NB4 (cell line): ENCODE data around the gene ANO9.

Experiments
- DNase-seq: peaks from one replicate; pipeline ENCODE4 v3.0.0; 2010; ENCODE audit warnings: low read depth
- H3K4me3 ChIP-seq: one replicate; pipeline ENCODE4 v1.5.1; 2011; ENCODE audit warnings: mild to moderate bottlenecking, low read depth, low read length, moderate library complexity
- CTCF ChIP-seq: IDR thresholded peaks from one replicate; pipeline ENCODE4 v1.5.1; 2012; ENCODE audit warnings: low read depth, low read length
- MAX ChIP-seq: IDR thresholded peaks from 2 replicates; pipeline ENCODE4 v1.6.1; 2011; ENCODE audit warnings: low read depth, low read length
- MYC ChIP-seq: IDR thresholded peaks from 2 replicates; pipeline ENCODE4 v1.6.1; 2011; ENCODE audit warnings: low read depth, low read length
- POLR2A ChIP-seq: IDR thresholded peaks from 2 replicates; pipeline ENCODE4 v1.6.1; 2011; ENCODE audit warnings: mild to moderate bottlenecking; ENCODE audit not compliant: insufficient read length; ENCODE audit errors: extremely low read depth

The ANO9 gene

GRCh38 chr11:461626-462025 is 19.8 kb upstream of the ANO9 start:
- H3K4me3 ChIP-seq = no peak overlapping the region
- TF ChIP-seq MYC (no peak), CTCF (no peak)
- DNase-seq = no peak

GRCh38 chr11:460331-461199 is 18.8 kb upstream of the ANO9 start:
- TF ChIP-seq MYC = no peak
- no peak for TF ChIP-seq CTCF
- no peak for TF ChIP-seq MAX
- no peak for TF ChIP-seq POLR2A
- no peak for DNase-seq

GRCh38 chr11:459511-460220 is 17.9 kb upstream of the ANO9 start:
- H3K4me3 ChIP-seq = no peak overlapping the region
- TF ChIP-seq MYC (no peak), MAX (no peak), CTCF (no peak), POLR2A (no peak)
- no peak for DNase-seq

More at GRCh38 chr11:460331-461199, 18.8 kb upstream of the ANO9 start:
- no peak overlapping the region for H3K4me3 ChIP-seq

- no peak for TF ChIP-seq CTCF
- TF ChIP-seq POLR2A = no peak
- no peak for TF ChIP-seq MAX
- TF ChIP-seq MYC = no peak
- no peak overlapping the region for H3K4me3 ChIP-seq
- no peak for DNase-seq
These were observed 15.4 kb upstream of the ANO9 start for GRCh38 chr11:457111-457760.

DNA sequence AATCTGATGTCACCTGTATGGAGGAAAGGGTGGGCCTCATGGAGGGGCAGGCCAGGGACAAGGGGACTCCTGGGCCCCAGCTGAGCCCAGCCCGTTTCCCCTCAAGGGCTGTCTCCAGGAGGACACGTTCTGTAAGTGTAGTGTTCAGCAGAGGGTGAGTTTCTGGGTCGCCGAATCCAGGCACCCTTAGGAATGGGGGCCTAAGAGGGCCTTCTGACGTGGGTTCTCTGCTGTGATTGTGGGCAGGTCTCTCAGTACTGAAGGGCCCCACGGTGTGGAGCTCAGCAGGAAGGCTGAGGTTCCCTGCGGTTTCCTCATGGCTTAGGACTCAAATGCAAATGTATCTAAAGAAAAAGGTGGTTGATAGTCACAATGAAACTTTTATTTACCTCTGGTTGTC is 14.7 kb upstream of the ANO9 start:
- no peak for DNase-seq
- TF ChIP-seq MAX (no peak), MYC (no peak), POLR2A (no peak), CTCF (no peak)

More for the DNA sequence above, 14.7 kb upstream of the ANO9 start:
- no peak overlapping the region for H3K4me3 ChIP-seq
